ENCODE measurements around the gene ARV1. TPM values are rescaled to one million over a fixed set of nuclear protein-coding genes. Genes with fewer than 3 reads are reported as not detected.

The ARV1 gene
- total RNA-seq, 1 experiment from 2014 or later: 25.9 TPM

DNA sequence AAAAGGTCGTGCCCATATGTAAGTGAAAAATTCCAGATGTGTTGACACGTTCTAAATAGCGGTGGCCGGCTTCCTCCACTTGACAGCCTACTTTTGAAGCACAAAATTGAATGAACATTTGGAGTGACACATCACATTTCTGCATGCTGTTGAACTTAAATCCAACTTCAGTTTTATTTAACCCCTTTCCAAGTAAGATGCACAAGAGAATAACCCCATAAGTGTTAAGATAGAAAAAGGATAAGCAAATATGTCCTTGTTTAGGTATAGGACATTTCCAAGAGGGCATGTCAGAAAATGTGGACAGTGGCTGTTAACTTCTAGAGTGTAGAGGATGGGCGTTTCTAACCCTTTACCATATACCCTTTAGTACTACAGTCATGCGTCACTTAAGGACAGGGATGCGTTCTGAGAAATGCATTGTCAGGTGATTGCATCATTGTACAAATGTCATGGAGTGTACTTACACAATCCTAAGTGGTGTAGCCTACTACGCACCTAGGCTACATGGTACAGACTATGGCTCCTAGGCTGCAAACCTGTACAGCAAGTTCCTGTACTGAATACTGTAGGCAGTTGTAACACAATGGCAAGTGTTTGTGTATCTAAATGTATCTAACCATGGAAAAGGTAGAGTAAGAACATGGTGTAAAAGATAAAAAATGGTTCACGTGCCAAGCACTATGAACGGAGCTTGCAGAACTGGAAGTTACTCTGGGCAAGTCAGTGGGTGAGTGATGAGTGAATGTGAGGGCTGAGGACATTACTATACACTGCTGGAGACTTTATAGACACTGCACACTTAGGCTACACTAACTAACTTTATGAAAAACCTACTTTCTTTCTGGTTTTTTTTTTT, 70.5 kb downstream of the ARV1 start:
- no peak for DNase-seq (ENCODE audit: low read depth, low spot score)
- no peaks in the 10 kb centered on the region for H3K36me3 ChIP-seq (ENCODE audit: control insufficient read depth, insufficient read depth, low read length)
- POLR2A ChIA-PET: no interaction called here
- H3K27ac ChIP-seq (ENCODE audit: low read length): no peak overlapping the region
- in situ Hi-C loops (cut with HindIII; ENCODE audit: low pct_unique_long_range_greater_than_20kb, low sequenced_read_pairs) (no loop called here), intact Hi-C loops (cut with micrococcal nuclease; ENCODE audit: unreplicated experiment) (no loop called here)
- no peak for TF ChIP-seq TCF7L2 (IDR thresholded peaks at IDR 0.05; ENCODE audit: low read depth, low read length)
- TF ChIP-seq, protein P1, sequence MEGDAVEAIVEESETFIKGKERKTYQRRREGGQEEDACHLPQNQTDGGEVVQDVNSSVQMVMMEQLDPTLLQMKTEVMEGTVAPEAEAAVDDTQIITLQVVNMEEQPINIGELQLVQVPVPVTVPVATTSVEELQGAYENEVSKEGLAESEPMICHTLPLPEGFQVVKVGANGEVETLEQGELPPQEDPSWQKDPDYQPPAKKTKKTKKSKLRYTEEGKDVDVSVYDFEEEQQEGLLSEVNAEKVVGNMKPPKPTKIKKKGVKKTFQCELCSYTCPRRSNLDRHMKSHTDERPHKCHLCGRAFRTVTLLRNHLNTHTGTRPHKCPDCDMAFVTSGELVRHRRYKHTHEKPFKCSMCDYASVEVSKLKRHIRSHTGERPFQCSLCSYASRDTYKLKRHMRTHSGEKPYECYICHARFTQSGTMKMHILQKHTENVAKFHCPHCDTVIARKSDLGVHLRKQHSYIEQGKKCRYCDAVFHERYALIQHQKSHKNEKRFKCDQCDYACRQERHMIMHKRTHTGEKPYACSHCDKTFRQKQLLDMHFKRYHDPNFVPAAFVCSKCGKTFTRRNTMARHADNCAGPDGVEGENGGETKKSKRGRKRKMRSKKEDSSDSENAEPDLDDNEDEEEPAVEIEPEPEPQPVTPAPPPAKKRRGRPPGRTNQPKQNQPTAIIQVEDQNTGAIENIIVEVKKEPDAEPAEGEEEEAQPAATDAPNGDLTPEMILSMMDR (IDR thresholded peaks at IDR 0.05): no peak
- TF ChIP-seq, protein P2, sequence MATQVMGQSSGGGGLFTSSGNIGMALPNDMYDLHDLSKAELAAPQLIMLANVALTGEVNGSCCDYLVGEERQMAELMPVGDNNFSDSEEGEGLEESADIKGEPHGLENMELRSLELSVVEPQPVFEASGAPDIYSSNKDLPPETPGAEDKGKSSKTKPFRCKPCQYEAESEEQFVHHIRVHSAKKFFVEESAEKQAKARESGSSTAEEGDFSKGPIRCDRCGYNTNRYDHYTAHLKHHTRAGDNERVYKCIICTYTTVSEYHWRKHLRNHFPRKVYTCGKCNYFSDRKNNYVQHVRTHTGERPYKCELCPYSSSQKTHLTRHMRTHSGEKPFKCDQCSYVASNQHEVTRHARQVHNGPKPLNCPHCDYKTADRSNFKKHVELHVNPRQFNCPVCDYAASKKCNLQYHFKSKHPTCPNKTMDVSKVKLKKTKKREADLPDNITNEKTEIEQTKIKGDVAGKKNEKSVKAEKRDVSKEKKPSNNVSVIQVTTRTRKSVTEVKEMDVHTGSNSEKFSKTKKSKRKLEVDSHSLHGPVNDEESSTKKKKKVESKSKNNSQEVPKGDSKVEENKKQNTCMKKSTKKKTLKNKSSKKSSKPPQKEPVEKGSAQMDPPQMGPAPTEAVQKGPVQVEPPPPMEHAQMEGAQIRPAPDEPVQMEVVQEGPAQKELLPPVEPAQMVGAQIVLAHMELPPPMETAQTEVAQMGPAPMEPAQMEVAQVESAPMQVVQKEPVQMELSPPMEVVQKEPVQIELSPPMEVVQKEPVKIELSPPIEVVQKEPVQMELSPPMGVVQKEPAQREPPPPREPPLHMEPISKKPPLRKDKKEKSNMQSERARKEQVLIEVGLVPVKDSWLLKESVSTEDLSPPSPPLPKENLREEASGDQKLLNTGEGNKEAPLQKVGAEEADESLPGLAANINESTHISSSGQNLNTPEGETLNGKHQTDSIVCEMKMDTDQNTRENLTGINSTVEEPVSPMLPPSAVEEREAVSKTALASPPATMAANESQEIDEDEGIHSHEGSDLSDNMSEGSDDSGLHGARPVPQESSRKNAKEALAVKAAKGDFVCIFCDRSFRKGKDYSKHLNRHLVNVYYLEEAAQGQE (IDR thresholded peaks at IDR 0.05; ENCODE audit: insufficient read depth in 1 of 2, low read depth in 2 of 2, low read length in 1 of 2): no peak
- no peaks in the 10 kb centered on the region for H3K4me1 ChIP-seq (ENCODE audit: control insufficient read depth, insufficient read depth, low read length)
- no TSS peak for BruUV-seq (replicated peaks)
- H3K4me3 ChIP-seq (ENCODE audit: low read depth in 2 of 2, low read length in 2 of 2): no peak overlapping the region
- CTCF ChIA-PET: no interaction called here
- H3K27me3 ChIP-seq (ENCODE audit: control insufficient read depth, insufficient read depth, low read length): peaks cover 9% of the 10 kb centered on the region
- no peaks in the 10 kb centered on the region for H3K9me3 ChIP-seq (ENCODE audit: control insufficient read depth, insufficient read depth, low read depth, low read length)
- no peak for ATAC-seq

Other genes starting within 250 kb of the ARV1 start
- not detected for gene CAPN9, start 231.7 kb upstream of the ARV1 start, total RNA-seq (2021; ENCODE audit: unreplicated experiment)
- 33.6 TPM for gene C1orf198, start 110.6 kb upstream of the ARV1 start, total RNA-seq (2021; ENCODE audit: unreplicated experiment)
- 19.0 TPM for gene TTC13, start 233 bp upstream of the ARV1 start, total RNA-seq (2021; ENCODE audit: unreplicated experiment)
- 2.2 TPM for gene FAM89A, start 61.2 kb downstream of the ARV1 start, total RNA-seq (2021; ENCODE audit: unreplicated experiment)
- 0.08 TPM for gene TRIM67, start 183.0 kb downstream of the ARV1 start, total RNA-seq (2021; ENCODE audit: unreplicated experiment)

Data from Panc1 (cell line).